Testis (tissue), 3 donors: ENCODE results near the gene ARHGEF4. TPM values are rescaled to one million over a fixed set of nuclear protein-coding genes. Genes with fewer than 3 reads are reported as not detected.

Experiments used
- DNase-seq: peaks from one replicate; pipeline ENCODE4 v3.0.0-alpha.2; 2019
- H3K27ac ChIP-seq, 2 donors: fragments of 200-600 bp; sonication (generic); one replicate each; pipeline ENCODE4 v1.5.1; 2019
- H3K27me3 ChIP-seq: fragments of 200-600 bp; sonication (generic); one replicate; pipeline ENCODE4 v1.5.1; 2019
- H3K36me3 ChIP-seq: fragments of 200-600 bp; sonication (generic); one replicate; pipeline ENCODE4 v1.5.1; 2017; ENCODE audit warnings: low read depth; ENCODE audit errors: missing control alignments
- H3K4me1 ChIP-seq: fragments of 200-600 bp; sonication (generic); one replicate; pipeline ENCODE4 v1.5.1; 2019
- H3K4me3 ChIP-seq, 2 donors: fragments of 200-600 bp; sonication (generic); one replicate each; pipeline ENCODE4 v1.5.1; 2017 to 2019
- H3K9me3 ChIP-seq: fragments of 200-600 bp; sonication (generic); one replicate; pipeline ENCODE4 v1.5.1; 2017
- POLR2A ChIP-seq: fragments of 450-650 bp; IDR thresholded peaks from one replicate; pipeline ENCODE4 v1.6.1; 2017; ENCODE audit warnings: antibody characterized with exemption, mild to moderate bottlenecking, moderate library complexity
- WGBS, 2 donors: methylation state at CpG; one replicate each; pipeline ENCODE4 v1.1.5; 2018; 5-methylcytosine and 5-hydroxymethylcytosine counted together
- intact Hi-C: fragments of 100-400 bp; cut with DNase I; formaldehyde crosslinking; loops from one replicate; pipeline ENCODE4 v1.15.1; 2023; ENCODE audit warnings: low total_unique reads
- polyA plus RNA-seq: library from polyadenylated mRNA; stranded (reverse); fragments of 350-450 nt; fragmentation: Illumina TruSeq; extraction: RNeasy Lipid Tissue Mini Kit (QIAGEN cat#74804); gene quantifications from one replicate; pipeline ENCODE4 v1.2.3, GENCODE V29; 2014; ENCODE audit warnings: low read depth, low replicate concordance; ENCODE audit not compliant: insufficient read depth
- total RNA-seq, 2 donors: library from RNA; depleted of rRNA; stranded (reverse); fragments of >200 nt; gene quantifications; one replicate each; pipeline ENCODE4 v1.2.3, GENCODE V29; 2016
- TF ChIP-seq, protein P1 (sequence below), 3 experiments: fragments of 450-650 bp in 2 of 3; fragments of 200-600 bp in 1 of 3; sonication (generic) in 1 of 3; IDR thresholded peaks; one replicate each; pipeline ENCODE4 v1.5.1; 2016 to 2019; ENCODE audit warnings: antibody characterized with exemption in 3 of 3, mild to moderate bottlenecking in 2 of 3, moderate library complexity in 1 of 3

ARHGEF4 gene
- total and polyA plus RNA-seq, 3 donors from 2014 or later, result 18.0 to 37.4 (median 36.3) TPM

DNA sequence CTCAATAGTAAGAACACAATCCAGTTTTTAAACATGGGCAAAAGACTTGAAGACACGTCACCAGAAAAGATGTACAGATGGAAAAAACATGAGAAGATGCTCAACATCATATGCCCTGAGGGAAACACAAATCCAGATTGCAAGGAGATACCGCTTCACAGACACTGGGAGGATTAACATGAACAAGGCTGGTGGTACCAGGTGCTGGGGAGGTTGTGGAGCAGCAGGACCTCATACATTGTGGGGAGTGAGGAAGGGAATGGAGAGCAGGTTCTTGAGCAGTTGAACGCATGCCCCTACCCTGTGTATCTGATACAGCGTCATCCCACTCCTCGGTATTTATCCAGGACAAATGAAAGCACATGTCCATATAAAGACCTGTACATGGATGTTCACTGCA lies 72.1 kb downstream of the ARHGEF4 start:
- Histone ChIP-seq H3K27ac (no peak overlapping the region), H3K4me3 (no peak overlapping the region), H3K27me3 (no peaks in the 10 kb centered on the region), H3K36me3 (no peaks in the 10 kb centered on the region), H3K9me3 (no peaks in the 10 kb centered on the region), H3K4me1 (no peaks in the 10 kb centered on the region)
- no peak for TF ChIP-seq POLR2A
- TF ChIP-seq, protein P1, sequence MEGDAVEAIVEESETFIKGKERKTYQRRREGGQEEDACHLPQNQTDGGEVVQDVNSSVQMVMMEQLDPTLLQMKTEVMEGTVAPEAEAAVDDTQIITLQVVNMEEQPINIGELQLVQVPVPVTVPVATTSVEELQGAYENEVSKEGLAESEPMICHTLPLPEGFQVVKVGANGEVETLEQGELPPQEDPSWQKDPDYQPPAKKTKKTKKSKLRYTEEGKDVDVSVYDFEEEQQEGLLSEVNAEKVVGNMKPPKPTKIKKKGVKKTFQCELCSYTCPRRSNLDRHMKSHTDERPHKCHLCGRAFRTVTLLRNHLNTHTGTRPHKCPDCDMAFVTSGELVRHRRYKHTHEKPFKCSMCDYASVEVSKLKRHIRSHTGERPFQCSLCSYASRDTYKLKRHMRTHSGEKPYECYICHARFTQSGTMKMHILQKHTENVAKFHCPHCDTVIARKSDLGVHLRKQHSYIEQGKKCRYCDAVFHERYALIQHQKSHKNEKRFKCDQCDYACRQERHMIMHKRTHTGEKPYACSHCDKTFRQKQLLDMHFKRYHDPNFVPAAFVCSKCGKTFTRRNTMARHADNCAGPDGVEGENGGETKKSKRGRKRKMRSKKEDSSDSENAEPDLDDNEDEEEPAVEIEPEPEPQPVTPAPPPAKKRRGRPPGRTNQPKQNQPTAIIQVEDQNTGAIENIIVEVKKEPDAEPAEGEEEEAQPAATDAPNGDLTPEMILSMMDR (IDR thresholded peaks at IDR 0.05), result no peak
- WGBS, 2 donors, result 95% methylated on average over 5 of the region's 5 CpGs
- intact Hi-C loops, result no loop called here
- no peak for DNase-seq

DNA sequence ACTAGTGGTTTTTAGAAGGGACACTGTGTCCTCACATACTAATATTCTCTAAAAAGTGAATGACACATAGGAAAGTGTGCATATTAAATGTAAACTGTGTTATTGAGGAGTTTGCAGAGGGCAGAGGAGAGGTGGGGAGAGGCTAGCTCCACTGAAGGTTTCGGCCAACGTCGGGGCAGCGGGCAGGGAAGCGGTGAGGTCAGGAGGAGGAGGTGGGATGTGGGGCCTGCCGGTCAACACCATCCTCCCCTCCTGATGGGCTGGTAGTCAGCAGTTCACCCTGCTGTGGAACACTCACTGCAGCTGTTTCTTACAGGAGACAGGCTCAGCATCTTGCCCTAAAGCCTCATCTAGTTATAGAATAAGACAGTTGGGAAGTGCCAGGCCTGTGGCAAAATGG lies 74.2 kb downstream of the ARHGEF4 start:
- Histone ChIP-seq H3K27me3 (no peaks in the 10 kb centered on the region), H3K27ac (no peak overlapping the region), H3K4me1 (no peaks in the 10 kb centered on the region), H3K9me3 (no peaks in the 10 kb centered on the region), H3K36me3 (no peaks in the 10 kb centered on the region), H3K4me3 (no peak overlapping the region)
- intact Hi-C loops, result no loop called here
- WGBS, 2 donors, result 42 to 81% methylated on average over 6 of the region's 6 CpGs
- DNase-seq, result no peak
- no peak for TF ChIP-seq POLR2A
- TF ChIP-seq, protein P1 (IDR thresholded peaks at IDR 0.05), result no peak

DNA sequence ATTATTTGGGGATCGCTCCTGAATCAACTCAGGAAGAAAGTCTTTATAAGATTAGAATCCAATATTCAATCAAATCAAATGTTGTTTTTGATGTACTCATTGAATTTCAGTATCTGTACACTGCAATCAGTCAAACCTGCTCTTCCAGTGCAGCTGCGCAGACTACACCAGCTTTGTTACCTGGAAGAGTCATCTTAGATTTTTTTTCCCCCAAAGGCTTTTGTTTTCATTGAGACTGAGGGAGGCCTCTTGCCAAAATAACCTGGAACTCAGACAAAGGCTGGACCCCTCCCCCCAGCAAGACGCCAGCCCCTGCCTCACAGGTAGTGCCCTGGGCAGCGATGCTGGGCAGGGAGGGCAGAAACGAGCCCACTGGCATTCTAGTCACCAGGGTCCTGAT lies 74.8 kb downstream of the ARHGEF4 start:
- WGBS, 2 donors, result 87% methylated on average over 5 of the region's 5 CpGs
- H3K27me3 ChIP-seq, result no peaks in the 10 kb centered on the region
- H3K36me3 ChIP-seq, result no peaks in the 10 kb centered on the region
- no peak for DNase-seq
- H3K4me1 ChIP-seq, result no peaks in the 10 kb centered on the region
- no peak overlapping the region for H3K27ac ChIP-seq
- no peaks in the 10 kb centered on the region for H3K9me3 ChIP-seq
- TF ChIP-seq POLR2A, result no peak
- TF ChIP-seq, protein P1 (IDR thresholded peaks at IDR 0.05), result no peak
- no peak overlapping the region for H3K4me3 ChIP-seq
- intact Hi-C loops, result no loop called here

GRCh38 chr2:130911996-130912395 lies 75.3 kb downstream of the ARHGEF4 start:
- 69 to 73% methylated on average over 11 to 15 of the region's 15 CpGs for WGBS, 2 donors
- H3K4me1 ChIP-seq, result no peaks in the 10 kb centered on the region
- no peaks in the 10 kb centered on the region for H3K36me3 ChIP-seq
- TF ChIP-seq, protein P1 (IDR thresholded peaks at IDR 0.05), result no peak
- TF ChIP-seq POLR2A, result no peak
- no peaks in the 10 kb centered on the region for H3K9me3 ChIP-seq
- no peaks in the 10 kb centered on the region for H3K27me3 ChIP-seq
- H3K4me3 ChIP-seq, result no peak overlapping the region
- DNase-seq, result no peak
- intact Hi-C loops, result no loop called here
- H3K27ac ChIP-seq, result no peak overlapping the region

GRCh38 chr2:130912471-130912870 lies 75.8 kb downstream of the ARHGEF4 start:
- intact Hi-C loops, result no loop called here

More at GRCh38 chr2:130912471-130912870, 75.8 kb downstream of the ARHGEF4 start:
- no peak for TF ChIP-seq POLR2A
- TF ChIP-seq, protein P1 (IDR thresholded peaks at IDR 0.05), result no peak
- no peaks in the 10 kb centered on the region for H3K36me3 ChIP-seq
- H3K4me1 ChIP-seq, result no peaks in the 10 kb centered on the region
- H3K27ac ChIP-seq, result no peak overlapping the region
- no peak overlapping the region for H3K4me3 ChIP-seq
- DNase-seq, result no peak
- no peaks in the 10 kb centered on the region for H3K9me3 ChIP-seq
- H3K27me3 ChIP-seq, result no peaks in the 10 kb centered on the region
- 64 to 71% methylated on average over 2 to 4 of the region's 4 CpGs for WGBS, 2 donors
